Transverse colon (tissue), 4 donors: ENCODE measurements around the gene S100PBP.

Source experiments
- EP300 ChIP-seq: sonication (generic); formaldehyde crosslinking; IDR thresholded peaks from one replicate; pipeline ENCODE4 v1.6.1; 2017; ENCODE audit warnings: antibody characterized with exemption, low read depth
- POLR2A ChIP-seq: fragments of 450-650 bp; IDR thresholded peaks from one replicate; pipeline ENCODE4 v1.6.1; 2016; ENCODE audit warnings: antibody characterized with exemption, mild to moderate bottlenecking, moderate library complexity
- POLR2AphosphoS5 ChIP-seq, 3 donors: sonication (generic); formaldehyde crosslinking; IDR thresholded peaks; one replicate each; pipeline ENCODE4 v1.6.1; 2016; ENCODE audit warnings: antibody characterized with exemption in 3 of 3
- TF ChIP-seq, protein P1 (sequence below), 5 experiments: fragments of 200-600 bp in 3 of 5; fragments of 450-650 bp in 2 of 5; sonication (generic) in 3 of 5; IDR thresholded peaks; 1 replicate in 2 of 5; 2 replicates in 3 of 5; pipeline ENCODE4 v1.5.1; 2016 to 2017; ENCODE audit warnings: antibody characterized with exemption in 5 of 5, inconsistent platforms in 3 of 5, mild to moderate bottlenecking in 2 of 5, moderate library complexity in 1 of 5

GRCh38 chr1:32898056-32898455, 80.6 kb downstream of the S100PBP start:
- TF ChIP-seq, protein P1, sequence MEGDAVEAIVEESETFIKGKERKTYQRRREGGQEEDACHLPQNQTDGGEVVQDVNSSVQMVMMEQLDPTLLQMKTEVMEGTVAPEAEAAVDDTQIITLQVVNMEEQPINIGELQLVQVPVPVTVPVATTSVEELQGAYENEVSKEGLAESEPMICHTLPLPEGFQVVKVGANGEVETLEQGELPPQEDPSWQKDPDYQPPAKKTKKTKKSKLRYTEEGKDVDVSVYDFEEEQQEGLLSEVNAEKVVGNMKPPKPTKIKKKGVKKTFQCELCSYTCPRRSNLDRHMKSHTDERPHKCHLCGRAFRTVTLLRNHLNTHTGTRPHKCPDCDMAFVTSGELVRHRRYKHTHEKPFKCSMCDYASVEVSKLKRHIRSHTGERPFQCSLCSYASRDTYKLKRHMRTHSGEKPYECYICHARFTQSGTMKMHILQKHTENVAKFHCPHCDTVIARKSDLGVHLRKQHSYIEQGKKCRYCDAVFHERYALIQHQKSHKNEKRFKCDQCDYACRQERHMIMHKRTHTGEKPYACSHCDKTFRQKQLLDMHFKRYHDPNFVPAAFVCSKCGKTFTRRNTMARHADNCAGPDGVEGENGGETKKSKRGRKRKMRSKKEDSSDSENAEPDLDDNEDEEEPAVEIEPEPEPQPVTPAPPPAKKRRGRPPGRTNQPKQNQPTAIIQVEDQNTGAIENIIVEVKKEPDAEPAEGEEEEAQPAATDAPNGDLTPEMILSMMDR (IDR thresholded peaks at IDR 0.05) = no peak
- TF ChIP-seq POLR2AphosphoS5 (IDR thresholded peaks at IDR 0.05) (no peak), EP300 (no peak), POLR2A (no peak)
